HG02938 (cell line): ENCODE data around the gene QSOX2.

Experiments
- ATAC-seq: cut with Tn5 transposase; IDR thresholded peaks from one replicate; pipeline ENCODE4 v1.9.1; 2021; ENCODE audit warnings: mild to moderate bottlenecking, moderate library complexity; ENCODE audit not compliant: unreplicated experiment

Gene QSOX2

GRCh38 chr9:136223871-136224640 lies 21.6 kb downstream of the QSOX2 start:
- ATAC-seq = no peak

DNA sequence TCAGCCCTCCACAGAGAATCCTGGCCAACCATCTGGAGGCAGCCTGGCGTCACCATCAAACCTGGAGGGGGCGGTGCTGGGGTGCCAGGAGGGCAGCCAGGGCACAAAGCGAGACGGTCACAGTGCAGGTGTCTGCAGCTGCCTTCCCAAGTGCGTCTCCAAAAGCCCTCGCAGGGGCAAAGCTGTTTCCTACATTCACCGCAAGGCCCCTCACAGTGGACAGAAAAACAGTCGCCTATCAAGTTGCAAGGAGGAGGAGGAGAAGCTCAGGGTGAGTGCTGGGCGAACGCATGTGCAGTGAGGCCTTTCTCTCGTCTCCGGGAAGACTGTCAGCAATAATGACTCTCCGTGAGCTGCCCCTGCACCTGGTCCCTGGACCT lies 22.7 kb downstream of the QSOX2 start:
- no peak for ATAC-seq

DNA sequence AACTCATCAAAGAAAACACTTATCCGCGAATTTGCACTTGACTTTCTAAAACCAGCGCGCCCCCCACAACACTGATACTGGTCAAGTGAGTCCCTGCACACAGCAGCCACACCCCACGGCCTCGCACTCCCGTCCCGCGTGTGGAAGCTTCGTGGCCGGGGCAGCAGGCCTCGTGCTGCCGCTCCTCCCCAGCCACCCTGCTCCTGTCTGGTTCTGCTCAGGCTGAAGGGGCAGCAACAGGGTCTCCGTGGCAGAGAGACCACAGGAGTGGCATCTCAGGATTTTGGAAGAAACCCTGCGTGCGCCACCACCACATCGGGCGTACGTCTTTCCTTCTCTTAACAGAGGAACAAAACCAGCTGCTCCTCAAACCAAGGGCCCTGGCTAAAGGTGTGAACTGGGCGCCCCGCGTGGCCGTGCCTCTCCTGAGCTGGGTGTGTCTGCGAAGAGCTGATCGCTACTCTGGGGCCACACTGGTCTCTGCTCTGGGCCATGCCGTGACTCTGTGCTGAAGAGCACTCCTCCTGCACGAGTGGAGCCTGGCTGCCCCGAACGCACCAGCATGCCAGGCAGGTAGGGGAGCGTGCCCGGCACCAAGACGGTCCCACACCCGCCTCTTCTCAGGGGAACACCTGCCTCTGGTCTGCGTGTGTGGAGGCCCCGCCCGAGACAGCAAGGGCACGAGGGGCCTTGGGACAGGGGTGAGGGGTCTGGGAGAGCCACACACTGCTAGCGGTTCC lies 23.3 kb downstream of the QSOX2 start:
- no peak for ATAC-seq

- no peak for ATAC-seq
Observed at GRCh38 chr9:136220017-136220729, 25.4 kb downstream of the QSOX2 start.

DNA sequence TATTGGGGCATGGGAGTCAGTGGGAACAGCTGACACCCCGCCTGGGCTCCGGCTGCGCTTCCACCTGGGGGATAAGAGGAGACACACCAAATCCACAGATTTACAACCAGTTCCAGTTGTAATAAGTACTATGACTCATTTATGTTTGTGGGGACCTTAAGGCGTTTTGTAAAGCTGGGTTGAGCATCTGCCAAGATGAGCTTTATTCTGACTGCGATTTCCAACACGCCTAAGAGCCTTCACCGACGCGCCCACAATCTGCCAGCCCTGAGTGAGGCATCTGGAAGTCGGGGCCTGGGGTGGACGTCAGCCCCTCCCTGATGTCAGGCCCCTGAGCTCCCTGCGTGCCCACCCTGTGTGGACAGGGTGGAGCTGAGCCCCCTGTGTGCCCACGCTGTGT lies 26.3 kb downstream of the QSOX2 start:
- no peak for ATAC-seq

DNA sequence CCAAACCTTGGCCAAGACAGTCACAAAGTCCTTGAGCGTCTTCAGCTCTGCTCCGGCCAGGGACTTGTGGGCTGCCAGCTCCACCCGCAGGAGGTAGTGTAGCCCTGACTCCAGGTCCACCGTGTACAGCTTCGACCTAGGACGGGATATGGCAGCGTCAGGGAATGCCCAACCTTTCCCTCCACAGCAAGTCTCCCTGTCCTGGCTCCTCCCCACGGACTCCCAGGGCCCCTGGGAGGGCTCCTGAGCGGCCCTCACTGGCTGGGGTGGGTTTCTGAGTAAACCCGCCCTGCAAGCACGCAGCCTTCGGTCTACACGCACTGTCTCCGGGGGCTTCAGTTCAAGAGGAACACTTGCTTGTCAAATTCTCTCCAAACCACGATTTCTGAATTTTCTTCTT lies 26.9 kb downstream of the QSOX2 start:
- ATAC-seq = no peak

DNA sequence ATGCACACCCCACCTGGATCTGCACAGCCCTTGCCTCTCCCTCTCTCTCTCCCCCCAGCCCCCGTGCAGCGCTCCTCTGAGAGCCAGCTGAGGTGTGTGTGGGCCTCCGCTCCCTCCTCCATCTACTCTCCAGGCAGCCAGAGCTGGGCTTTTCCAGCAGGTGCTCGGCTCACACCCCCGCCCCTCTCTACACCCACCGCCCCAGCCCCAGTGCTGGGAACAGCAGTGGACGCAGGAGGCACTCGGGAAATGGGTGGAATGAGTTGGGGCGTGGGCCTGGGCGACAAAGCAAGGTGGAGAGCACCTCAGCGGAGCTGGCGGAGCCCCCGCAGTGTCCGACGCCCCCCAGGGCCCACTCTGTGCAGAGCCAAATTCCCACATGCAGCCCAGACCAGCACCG lies 27.3 kb downstream of the QSOX2 start:
- no peak for ATAC-seq

DNA sequence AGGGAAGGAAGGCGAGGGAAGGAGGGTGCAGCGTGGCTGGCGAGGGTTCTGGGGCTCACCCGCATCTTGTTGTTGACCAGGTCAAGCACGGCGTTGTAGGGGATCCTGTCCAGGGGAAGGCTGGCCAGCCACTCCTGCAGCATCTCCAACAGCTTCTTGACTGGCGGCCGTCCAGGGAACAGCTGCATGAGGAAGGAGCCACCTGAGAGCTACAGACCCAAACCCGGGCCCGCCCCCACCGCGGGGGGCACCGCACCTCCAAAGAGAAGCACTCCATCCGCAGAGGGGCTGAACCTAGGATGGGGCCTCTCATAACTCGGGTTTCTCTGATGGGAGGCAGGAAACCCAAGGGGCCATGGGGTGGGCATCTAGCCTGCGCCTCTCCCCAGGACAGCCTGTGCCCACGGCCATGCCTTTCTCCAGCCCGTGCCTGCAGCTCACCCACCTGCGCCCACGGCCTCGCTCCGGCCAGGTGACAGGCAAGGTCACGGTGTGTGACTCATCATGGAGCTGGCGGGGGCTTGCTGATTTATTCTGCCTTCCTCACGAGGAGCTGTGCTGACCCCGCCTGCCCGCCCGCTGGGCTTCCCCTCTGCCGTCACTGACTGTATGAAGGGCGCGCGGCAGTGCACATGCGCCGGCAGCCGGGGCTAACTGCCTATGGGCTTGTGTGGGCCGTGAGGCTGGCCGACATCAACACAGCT lies 28.9 kb downstream of the QSOX2 start:
- no peak for ATAC-seq

GRCh38 chr9:136213733-136214132 lies 31.9 kb downstream of the QSOX2 start:
- ATAC-seq = no peak

DNA sequence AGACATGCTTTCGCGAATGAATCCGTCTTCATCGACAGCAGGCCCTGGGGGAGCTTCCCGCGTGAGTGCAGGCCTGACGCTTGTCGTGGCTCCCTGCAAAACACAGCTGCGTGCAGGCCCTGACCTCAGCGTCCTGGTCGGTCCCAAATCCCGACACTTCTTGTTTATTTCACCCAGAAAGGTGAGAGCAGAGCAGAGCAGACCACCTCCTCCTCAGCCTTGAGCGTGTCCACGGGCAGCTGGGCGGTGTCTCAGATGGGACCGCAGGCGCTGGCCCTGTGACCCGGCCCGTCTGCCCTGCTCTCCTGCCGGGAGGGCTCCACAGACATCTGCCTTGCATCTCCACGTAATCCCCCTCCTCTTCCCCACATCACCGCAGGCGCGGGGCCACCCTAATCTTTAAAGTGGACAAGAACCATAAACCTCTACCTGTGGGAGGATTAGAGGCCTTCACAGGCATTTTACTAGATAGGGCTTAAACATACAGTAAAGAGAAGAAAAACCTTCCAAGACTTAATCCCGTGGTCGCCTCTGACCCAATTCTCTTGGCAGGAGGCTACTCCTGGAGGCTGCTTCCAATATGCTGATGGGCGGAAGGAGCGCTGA lies 33.2 kb downstream of the QSOX2 start:
- no peak for ATAC-seq

- no peak for ATAC-seq
Observed at GRCh38 chr9:136211441-136212344, 33.9 kb downstream of the QSOX2 start.

GRCh38 chr9:136211006-136211405 lies 34.6 kb downstream of the QSOX2 start:
- ATAC-seq = no peak

- no peak for ATAC-seq
Observed at GRCh38 chr9:136210276-136210675, 35.3 kb downstream of the QSOX2 start.

DNA sequence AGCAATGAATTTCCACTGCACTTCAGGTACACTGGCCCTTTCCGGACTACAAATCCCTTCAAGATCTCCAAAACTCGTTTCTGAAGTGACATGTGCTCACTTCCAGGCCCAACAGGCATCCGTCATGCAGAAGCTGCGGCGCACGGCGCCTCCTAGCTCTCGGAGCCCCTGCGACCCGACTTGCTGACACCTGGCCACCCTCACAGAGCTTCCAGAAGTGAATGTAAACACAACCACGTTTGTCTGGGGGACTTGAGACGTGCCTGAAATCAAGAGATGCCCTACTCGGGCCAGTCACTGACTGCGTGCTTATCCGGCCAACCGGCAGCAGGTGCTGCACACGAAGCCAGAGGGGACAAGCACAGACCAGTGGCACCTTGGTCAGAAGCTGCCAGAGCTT lies 35.8 kb downstream of the QSOX2 start:
- ATAC-seq = no peak

DNA sequence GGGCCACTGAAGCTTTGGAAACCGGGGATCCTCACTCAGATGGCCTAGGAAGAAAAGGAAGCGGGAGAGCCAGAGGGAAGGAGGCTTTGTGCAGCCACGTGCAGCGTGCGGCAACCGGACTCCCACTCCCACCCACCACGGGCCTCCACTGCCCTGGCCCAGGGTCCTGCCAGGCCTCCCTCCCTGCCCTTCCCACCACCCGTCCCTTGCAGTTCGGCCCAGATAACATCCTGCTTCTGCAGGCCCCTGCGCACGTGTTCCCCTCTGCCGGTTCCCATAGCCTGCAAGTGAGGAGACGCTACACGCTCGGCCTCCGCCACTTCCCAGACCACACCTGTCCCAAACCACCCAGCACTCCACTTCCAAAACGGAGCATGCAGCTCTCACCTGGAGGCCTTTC lies 36.4 kb downstream of the QSOX2 start:
- ATAC-seq = no peak

GRCh38 chr9:136208675-136209074 lies 36.9 kb downstream of the QSOX2 start:
- ATAC-seq = no peak

DNA sequence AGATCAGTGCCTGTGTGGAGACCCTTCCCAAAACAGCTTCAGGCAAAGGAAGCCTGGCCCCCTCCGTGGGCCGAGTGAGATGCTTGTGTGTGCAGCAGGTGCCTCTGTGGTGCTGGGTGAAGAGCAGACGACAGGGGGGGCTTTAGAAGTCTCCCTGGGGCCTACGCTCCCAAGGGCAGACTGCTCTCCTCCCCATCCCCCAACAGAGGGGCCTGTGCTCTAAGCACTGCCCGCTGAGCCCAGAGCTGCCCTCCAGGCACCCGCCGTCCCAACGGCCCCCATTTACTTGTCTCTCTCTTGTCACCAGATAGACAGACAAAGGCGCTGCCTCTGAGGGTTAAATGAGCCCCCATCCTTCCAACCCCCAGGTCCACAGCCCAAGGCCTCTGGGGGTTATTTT lies 38.0 kb downstream of the QSOX2 start:
- ATAC-seq = no peak

- ATAC-seq = no peak
Observed at GRCh38 chr9:136206602-136207275, 38.9 kb downstream of the QSOX2 start.

DNA sequence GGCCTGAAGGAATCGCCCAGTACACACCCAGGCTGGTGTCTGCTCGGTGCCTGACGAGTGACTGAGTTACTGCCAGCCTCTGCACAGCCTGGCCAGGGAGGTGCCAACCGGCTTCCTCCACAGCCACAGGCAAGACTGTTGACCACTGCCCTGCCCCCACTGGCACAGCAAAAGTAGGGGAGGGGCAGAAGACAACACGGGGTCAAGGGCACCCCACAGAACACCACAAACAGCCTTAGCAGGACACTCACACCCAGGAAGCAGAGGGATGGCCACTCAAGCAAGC lies 40.0 kb downstream of the QSOX2 start:
- ATAC-seq = no peak
